Neural crest cell (in vitro differentiated cells): ENCODE measurements around the gene CES5A. TPM values are rescaled to one million over a fixed set of nuclear protein-coding genes. Genes with fewer than 3 reads are reported as not detected.
"Not testable (repeated sequence)": the region's sequence is repeated elsewhere in the genome, so short reads cannot be mapped to it uniquely, and the experiment has no call there.

Experiments used
- DNase-seq: peaks from one replicate; pipeline ENCODE4 v3.0.0; 2021; ENCODE audit warnings: low read depth, mixed read lengths, low spot score
- H3K27ac Mint-ChIP-seq: one replicate; pipeline ENCODE4 v1.8.0; 2021; ENCODE audit warnings: mild to moderate bottlenecking, mixed read lengths; ENCODE audit not compliant: unreplicated experiment
- H3K27me3 Mint-ChIP-seq: 2 replicates; pipeline ENCODE4 v1.8.0; 2021; ENCODE audit warnings: low read depth, mild to moderate bottlenecking, mixed read lengths
- H3K36me3 Mint-ChIP-seq: 2 replicates; pipeline ENCODE4 v1.8.0; 2021; ENCODE audit warnings: low read depth, mild to moderate bottlenecking, mixed read lengths
- H3K4me1 Mint-ChIP-seq: 2 replicates; pipeline ENCODE4 v1.8.0; 2021; ENCODE audit warnings: mixed read lengths
- H3K4me3 Mint-ChIP-seq: one replicate; pipeline ENCODE4 v1.8.0; 2021; ENCODE audit warnings: mild to moderate bottlenecking, mixed read lengths
- H3K9me3 Mint-ChIP-seq: 2 replicates; pipeline ENCODE4 v1.8.0; 2021; ENCODE audit warnings: mixed read lengths
- CTCF ChIP-seq: fragments of 200-600 bp; sonication (generic); conservative IDR thresholded peaks from 2 replicates; pipeline ENCODE4 v1.5.0; 2021; ENCODE audit warnings: antibody characterized with exemption, mild to moderate bottlenecking
- total RNA-seq: library from RNA; stranded (reverse); gene quantifications from 2 replicates; pipeline ENCODE4 v1.2.1, GENCODE V29; 2021

The CES5A gene
- total RNA-seq, 1 donor from 2014 or later, result not detected

- no peak for DNase-seq
- Mint-ChIP-seq H3K27me3 (peaks cover 29% of the 10 kb centered on the region), H3K9me3 (no peaks in the 10 kb centered on the region), H3K36me3 (no peaks in the 10 kb centered on the region), H3K27ac (no peak overlapping the region), H3K4me1 (no peaks in the 10 kb centered on the region), H3K4me3 (no peak overlapping the region)
- TF ChIP-seq CTCF, result no peak
Observed at GRCh38 chr16:55843105-55843395, 32.1 kb downstream of the CES5A start.

- Mint-ChIP-seq H3K36me3 (no peaks in the 10 kb centered on the region), H3K4me3 (no peak overlapping the region), H3K27ac (peak overlapping the region; percentile 19), H3K27me3 (peaks cover 29% of the 10 kb centered on the region), H3K9me3 (no peaks in the 10 kb centered on the region), H3K4me1 (no peaks in the 10 kb centered on the region)
- DNase-seq, result peak; percentile 14
- peak; percentile 85 for TF ChIP-seq CTCF
Observed at GRCh38 chr16:55842369-55843104, 32.6 kb downstream of the CES5A start.

- no peak for TF ChIP-seq CTCF
Observed at GRCh38 chr16:55839115-55839514, 36.1 kb downstream of the CES5A start.

GRCh38 chr16:55836158-55836611, 39.0 kb downstream of the CES5A start:
- no peak for DNase-seq

More at GRCh38 chr16:55839115-55839514, 36.1 kb downstream of the CES5A start:
- Mint-ChIP-seq H3K4me3 (no peak overlapping the region), H3K27me3 (peaks cover 9% of the 10 kb centered on the region), H3K4me1 (no peaks in the 10 kb centered on the region), H3K36me3 (no peaks in the 10 kb centered on the region), H3K27ac (no peak overlapping the region), H3K9me3 (no peaks in the 10 kb centered on the region)
- no peak for DNase-seq

GRCh38 chr16:55835581-55835980, 39.6 kb downstream of the CES5A start:
- peaks cover 4% of the 10 kb centered on the region for H3K4me1 Mint-ChIP-seq
- no peaks in the 10 kb centered on the region for H3K36me3 Mint-ChIP-seq
- no peak overlapping the region for H3K27ac Mint-ChIP-seq
- TF ChIP-seq CTCF, result no peak
- DNase-seq, result no peak
- no peaks in the 10 kb centered on the region for H3K9me3 Mint-ChIP-seq
- no peak overlapping the region for H3K4me3 Mint-ChIP-seq
- no peaks in the 10 kb centered on the region for H3K27me3 Mint-ChIP-seq

More at GRCh38 chr16:55836158-55836611, 39.0 kb downstream of the CES5A start:
- Mint-ChIP-seq H3K4me1 (peaks cover 4% of the 10 kb centered on the region), H3K9me3 (no peaks in the 10 kb centered on the region), H3K27ac (no peak overlapping the region), H3K27me3 (peaks cover under 1% of the 10 kb centered on the region), H3K36me3 (no peaks in the 10 kb centered on the region), H3K4me3 (no peak overlapping the region)
- TF ChIP-seq CTCF, result no peak

- H3K27me3 Mint-ChIP-seq, H3K4me1 Mint-ChIP-seq, H3K9me3 Mint-ChIP-seq, H3K4me3 Mint-ChIP-seq, H3K36me3 Mint-ChIP-seq, DNase-seq, H3K27ac Mint-ChIP-seq: not testable (repeated sequence)
Observed at GRCh38 chr16:55835173-55835572, 40.0 kb downstream of the CES5A start.
